Neural progenitor cell (in vitro differentiated cells): Measurements from ENCODE around the gene MCRS1. TPM values are rescaled to one million over a fixed set of nuclear protein-coding genes. Genes with fewer than 3 reads are reported as not detected.

Experiments
- DNase-seq: peaks from one replicate; pipeline ENCODE4 v3.0.0-alpha.2; 2016; ENCODE audit warnings: low spot score
- H2AFZ ChIP-seq: fragments of 200-600 bp; sonication (generic); replicated peaks from 2 replicates; pipeline ENCODE4 v1.6.1; 2016; ENCODE audit warnings: antibody characterized with exemption
- H3F3A ChIP-seq: fragments of 200-600 bp; sonication (generic); 2 replicates; pipeline ENCODE4 v1.6.1; 2016; ENCODE audit warnings: antibody characterized with exemption, low read depth
- H3K27ac ChIP-seq: fragments of 200-600 bp; sonication (generic); 2 replicates; pipeline ENCODE4 v1.5.1; 2016; ENCODE audit warnings: mild to moderate bottlenecking
- H3K27me3 ChIP-seq: fragments of 200-600 bp; sonication (generic); 2 replicates; pipeline ENCODE4 v1.6.1; 2016; ENCODE audit warnings: mild to moderate bottlenecking, moderate library complexity
- H3K36me3 ChIP-seq: fragments of 200-600 bp; sonication (generic); 2 replicates; pipeline ENCODE4 v1.5.1; 2016
- H3K4me1 ChIP-seq: fragments of 200-600 bp; sonication (generic); 2 replicates; pipeline ENCODE4 v1.6.1; 2016; ENCODE audit warnings: mixed run types
- H3K4me2 ChIP-seq: fragments of 200-600 bp; sonication (generic); 2 replicates; pipeline ENCODE4 v1.6.1; 2016
- H3K4me3 ChIP-seq: fragments of 200-600 bp; sonication (generic); 2 replicates; pipeline ENCODE4 v1.5.1; 2016
- H3K79me2 ChIP-seq: fragments of 200-600 bp; sonication (generic); 2 replicates; pipeline ENCODE4 v1.6.1; 2016; ENCODE audit warnings: low read depth
- H3K9ac ChIP-seq: fragments of 200-600 bp; sonication (generic); 2 replicates; pipeline ENCODE4 v1.6.1; 2016
- H3K9me3 ChIP-seq: fragments of 200-600 bp; sonication (generic); 2 replicates; pipeline ENCODE4 v1.5.1; 2016; ENCODE audit warnings: low read depth
- H4K20me1 ChIP-seq: fragments of 200-600 bp; sonication (generic); 2 replicates; pipeline ENCODE4 v1.6.1; 2016; ENCODE audit warnings: low read depth
- H3K27ac Mint-ChIP-seq: 3 replicates; pipeline ENCODE4 v1.8.0; 2021; ENCODE audit warnings: mixed read lengths
- H3K27me3 Mint-ChIP-seq: 2 replicates; pipeline ENCODE4 v1.8.0; 2022; ENCODE audit warnings: low read depth, mild to moderate bottlenecking, inconsistent platforms, moderate library complexity, mixed read lengths; ENCODE audit not compliant: insufficient read depth
- H3K36me3 Mint-ChIP-seq: 3 replicates; pipeline ENCODE4 v1.8.0; 2021; ENCODE audit warnings: mixed read lengths
- H3K4me1 Mint-ChIP-seq: 3 replicates; pipeline ENCODE4 v1.8.0; 2021; ENCODE audit warnings: mixed read lengths
- H3K4me3 Mint-ChIP-seq: 3 replicates; pipeline ENCODE4 v1.8.0; 2021; ENCODE audit warnings: mild to moderate bottlenecking, moderate library complexity, mixed read lengths
- H3K9me3 Mint-ChIP-seq: 3 replicates; pipeline ENCODE4 v1.8.0; 2020; ENCODE audit warnings: mixed read lengths
- EZH2 ChIP-seq: fragments of 200-600 bp; sonication (generic); IDR thresholded peaks from 2 replicates; pipeline ENCODE4 v1.6.1; 2017; ENCODE audit warnings: antibody characterized with exemption, mild to moderate bottlenecking, moderate library complexity
- EZH2phosphoT487 ChIP-seq: fragments of 200-600 bp; sonication (generic); IDR thresholded peaks from 2 replicates; pipeline ENCODE4 v1.6.1; 2017; ENCODE audit warnings: antibody characterized with exemption
- total RNA-seq: library from RNA; depleted of rRNA; stranded (reverse); fragments of >200 nt; gene quantifications from 2 replicates; pipeline ENCODE4 v1.2.3, GENCODE V29; 2015; ENCODE audit warnings: low replicate concordance
- TF ChIP-seq, protein P1 (sequence below): fragments of 200-600 bp; sonication (generic); IDR thresholded peaks from 2 replicates; pipeline ENCODE4 v1.5.1; 2017; ENCODE audit warnings: antibody characterized with exemption, mild to moderate bottlenecking

The MCRS1 gene
- total RNA-seq, 1 donor from 2014 or later = 62.4 TPM

DNA sequence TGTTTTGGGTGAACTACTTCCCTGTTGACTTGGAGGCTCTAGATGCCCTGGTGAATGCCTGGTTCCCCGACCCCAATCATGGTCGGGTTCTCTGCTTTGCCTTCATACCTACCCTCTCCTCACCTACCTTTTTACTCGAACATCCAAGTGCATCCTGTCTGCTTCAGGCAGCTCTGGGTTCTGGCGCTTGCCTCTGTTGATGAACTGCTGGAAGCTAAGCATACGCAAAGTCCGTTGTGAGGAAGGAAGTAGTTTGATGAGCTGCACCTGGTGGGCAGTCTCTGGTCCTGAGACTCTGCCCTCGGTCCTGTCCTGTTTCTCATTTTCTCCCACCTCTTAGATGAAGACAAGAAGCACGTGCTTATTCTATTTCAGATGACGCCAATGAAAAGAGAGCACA lies 15.5 kb downstream of the MCRS1 start:
- Mint-ChIP-seq H3K4me1 (peaks cover 10% of the 10 kb centered on the region), H3K27me3 (peaks cover 12% of the 10 kb centered on the region), H3K27ac (no peak overlapping the region), H3K9me3 (no peaks in the 10 kb centered on the region), H3K36me3 (peaks cover 3% of the 10 kb centered on the region), H3K4me3 (no peak overlapping the region)
- Histone ChIP-seq H3K9ac (no peak overlapping the region), H3K79me2 (no peaks in the 10 kb centered on the region), H3F3A (peaks cover 6% of the 10 kb centered on the region), H3K4me3 (no peak overlapping the region), H3K9me3 (no peaks in the 10 kb centered on the region), H3K4me2 (no peak overlapping the region), H2AFZ (no peak overlapping the region), H3K36me3 (no peaks in the 10 kb centered on the region), H4K20me1 (no peaks in the 10 kb centered on the region), H3K27me3 (peaks cover 55% of the 10 kb centered on the region), H3K27ac (no peak overlapping the region), H3K4me1 (peaks cover 8% of the 10 kb centered on the region)
- TF ChIP-seq EZH2 (no peak), EZH2phosphoT487 (no peak)
- TF ChIP-seq, protein P1, sequence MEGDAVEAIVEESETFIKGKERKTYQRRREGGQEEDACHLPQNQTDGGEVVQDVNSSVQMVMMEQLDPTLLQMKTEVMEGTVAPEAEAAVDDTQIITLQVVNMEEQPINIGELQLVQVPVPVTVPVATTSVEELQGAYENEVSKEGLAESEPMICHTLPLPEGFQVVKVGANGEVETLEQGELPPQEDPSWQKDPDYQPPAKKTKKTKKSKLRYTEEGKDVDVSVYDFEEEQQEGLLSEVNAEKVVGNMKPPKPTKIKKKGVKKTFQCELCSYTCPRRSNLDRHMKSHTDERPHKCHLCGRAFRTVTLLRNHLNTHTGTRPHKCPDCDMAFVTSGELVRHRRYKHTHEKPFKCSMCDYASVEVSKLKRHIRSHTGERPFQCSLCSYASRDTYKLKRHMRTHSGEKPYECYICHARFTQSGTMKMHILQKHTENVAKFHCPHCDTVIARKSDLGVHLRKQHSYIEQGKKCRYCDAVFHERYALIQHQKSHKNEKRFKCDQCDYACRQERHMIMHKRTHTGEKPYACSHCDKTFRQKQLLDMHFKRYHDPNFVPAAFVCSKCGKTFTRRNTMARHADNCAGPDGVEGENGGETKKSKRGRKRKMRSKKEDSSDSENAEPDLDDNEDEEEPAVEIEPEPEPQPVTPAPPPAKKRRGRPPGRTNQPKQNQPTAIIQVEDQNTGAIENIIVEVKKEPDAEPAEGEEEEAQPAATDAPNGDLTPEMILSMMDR = no peak
- DNase-seq = no peak

DNA sequence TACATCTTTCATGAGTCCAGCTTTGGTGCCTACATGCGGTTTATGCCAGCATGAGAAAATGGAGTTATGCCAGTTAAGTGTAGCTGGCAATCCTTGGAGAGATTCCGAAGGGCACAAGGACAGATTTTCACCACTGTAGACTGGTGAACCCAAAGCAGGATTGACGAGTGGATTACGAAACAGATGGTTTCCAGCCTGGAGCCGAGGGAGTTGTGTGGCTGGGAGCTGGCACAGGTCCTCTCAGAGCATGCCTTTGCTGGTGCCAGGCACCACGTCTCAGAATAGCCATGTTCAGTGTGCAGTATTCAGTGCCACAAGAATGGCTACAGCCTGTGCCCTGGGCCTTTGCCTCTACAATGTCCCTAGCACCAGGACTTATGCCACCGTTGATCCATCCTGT lies 15.9 kb downstream of the MCRS1 start:
- Histone ChIP-seq H3F3A (peaks cover 6% of the 10 kb centered on the region), H3K4me1 (peaks cover 8% of the 10 kb centered on the region), H3K4me2 (no peak overlapping the region), H3K4me3 (no peak overlapping the region), H4K20me1 (no peaks in the 10 kb centered on the region), H3K9ac (no peak overlapping the region), H3K36me3 (no peaks in the 10 kb centered on the region), H3K27ac (no peak overlapping the region), H3K27me3 (peaks cover 59% of the 10 kb centered on the region), H3K9me3 (no peaks in the 10 kb centered on the region), H3K79me2 (no peaks in the 10 kb centered on the region), H2AFZ (no peak overlapping the region)
- H3K27me3 Mint-ChIP-seq = peaks cover 15% of the 10 kb centered on the region
- no peak overlapping the region for H3K27ac Mint-ChIP-seq
- no peaks in the 10 kb centered on the region for H3K9me3 Mint-ChIP-seq
- DNase-seq = no peak
- H3K4me3 Mint-ChIP-seq = no peak overlapping the region
- H3K36me3 Mint-ChIP-seq = peaks cover 3% of the 10 kb centered on the region
- TF ChIP-seq, protein P1 = no peak
- TF ChIP-seq EZH2 (no peak), EZH2phosphoT487 (no peak)
- H3K4me1 Mint-ChIP-seq = peaks cover 10% of the 10 kb centered on the region

- Mint-ChIP-seq H3K36me3 (no peaks in the 10 kb centered on the region), H3K4me1 (peaks cover 13% of the 10 kb centered on the region), H3K9me3 (no peaks in the 10 kb centered on the region), H3K27ac (no peak overlapping the region), H3K27me3 (peaks cover 15% of the 10 kb centered on the region), H3K4me3 (peak overlapping the region; percentile 7)
- H3K36me3 ChIP-seq = no peaks in the 10 kb centered on the region
- H4K20me1 ChIP-seq = no peaks in the 10 kb centered on the region
- no peak for DNase-seq
- H3K27ac ChIP-seq = no peak overlapping the region
- H3K4me1 ChIP-seq = peaks cover 8% of the 10 kb centered on the region
- H3K79me2 ChIP-seq = no peaks in the 10 kb centered on the region
- no peak overlapping the region for H3K9ac ChIP-seq
- no peak overlapping the region for H3K4me3 ChIP-seq
- H3F3A ChIP-seq = peaks cover 6% of the 10 kb centered on the region
- H2AFZ ChIP-seq = no peak overlapping the region
- peaks cover 71% of the 10 kb centered on the region for H3K27me3 ChIP-seq
- H3K4me2 ChIP-seq = peak overlapping the region; percentile 33
- TF ChIP-seq, protein P1 = no peak
- TF ChIP-seq EZH2phosphoT487 = no peak
- TF ChIP-seq EZH2 = no peak
- no peaks in the 10 kb centered on the region for H3K9me3 ChIP-seq
Measured at GRCh38 chr12:49550693-49551252, 17.2 kb downstream of the MCRS1 start.
